Heart left ventricle (tissue), 16 donors: ENCODE measurements around the gene VWA3B. TPM values are rescaled to one million over a fixed set of nuclear protein-coding genes. Genes with fewer than 3 reads are reported as not detected.

ENCODE experiments used
- ATAC-seq, 4 donors: fragments of 200-7000 bp; cut with Tn5 transposase; one replicate each; pipeline ENCODE4 v1.9.1; 2020 to 2022; ENCODE audit warnings: moderate library complexity in 4 of 4, mild to moderate bottlenecking in 3 of 4, moderate number of reproducible peaks in 1 of 4
- DNase-seq, 5 donors: peaks; one replicate each; pipeline ENCODE4 v3.0.0-alpha.2; 2020
- H3K27ac ChIP-seq, 12 donors: fragments of 200-600 bp; sonication (generic) in 4 of 12; one replicate each; pipeline versions ENCODE4 v1.5.0 to v1.8.0; 2016 to 2022; ENCODE audit warnings: mild to moderate bottlenecking in 2 of 12
- H3K27me3 ChIP-seq, 9 donors: fragments of 200-600 bp; sonication (generic) in 2 of 9; one replicate each; pipeline versions ENCODE4 v1.5.1 to v1.8.0; 2016 to 2022; ENCODE audit warnings: mild to moderate bottlenecking in 3 of 9
- H3K36me3 ChIP-seq, 9 donors: fragments of 200-600 bp; sonication (generic) in 2 of 9; one replicate each; pipeline versions ENCODE4 v1.5.0 to v1.8.0; 2018 to 2022; ENCODE audit warnings: mild to moderate bottlenecking in 2 of 9
- H3K4me1 ChIP-seq, 12 donors: fragments of 200-600 bp; sonication (generic) in 4 of 12; one replicate each; pipeline versions ENCODE4 v1.5.0 to v1.8.0; 2016 to 2022; ENCODE audit warnings: mild to moderate bottlenecking in 3 of 12
- H3K4me3 ChIP-seq, 12 donors: fragments of 200-600 bp; sonication (generic) in 4 of 12; one replicate each; pipeline versions ENCODE4 v1.5.0 to v1.8.0; 2017 to 2022; ENCODE audit warnings: mild to moderate bottlenecking in 9 of 12, moderate library complexity in 4 of 12
- H3K9me3 ChIP-seq, 12 donors: fragments of 200-600 bp; sonication (generic) in 4 of 12; one replicate each; pipeline versions ENCODE4 v1.5.0 to v1.8.0; 2016 to 2022; ENCODE audit warnings: mild to moderate bottlenecking in 1 of 12
- POLR2A ChIP-seq, 2 donors: fragments of 450-650 bp; IDR thresholded peaks; one replicate each; pipeline ENCODE4 v1.6.1; 2017; ENCODE audit warnings: antibody characterized with exemption in 2 of 2, mild to moderate bottlenecking in 2 of 2, moderate library complexity in 2 of 2
- WGBS, 4 donors: extraction: QIAGEN DNeasy Blood & Tissue Kit in 2 of 4; methylation state at CpG; one replicate each; pipeline versions ENCODE4 v1.1.5 to v1.1.7; 2013 to 2018; 5-methylcytosine and 5-hydroxymethylcytosine counted together
- intact Hi-C, 10 donors: fragments of 100-400 bp; cut with DNase I; formaldehyde crosslinking; loops; one replicate each; pipeline versions ENCODE4 v1.11.1 to v1.14.2; 2022
- polyA plus RNA-seq, 2 donors: library from polyadenylated mRNA; stranded (reverse); fragments of 200-250 nt; gene quantifications; one replicate each; pipeline ENCODE4 v1.2.3, GENCODE V29; 2013
- total RNA-seq, 9 donors: library from RNA; depleted of rRNA in 2 of 9; stranded (reverse); fragments of >200 nt in 2 of 9; fragmentation: NEBNext Ultra II Directional in 3 of 9; extraction: Animal tissue kit (Norgen Biotek cat#: 25700) in 3 of 9; gene quantifications; one replicate each; pipeline versions ENCODE4 v1.1.0 to v1.2.4, GENCODE V29; 2016 to 2023
- TF ChIP-seq, protein P1 (sequence below), 12 donors: fragments of 200-600 bp; sonication (generic) in 4 of 12; IDR thresholded peaks; one replicate each; pipeline versions ENCODE4 v1.5.0 to v1.8.0; 2018 to 2022; ENCODE audit warnings: antibody characterized with exemption in 12 of 12, mild to moderate bottlenecking in 5 of 12
- donor health status: ischemic (EF 13 %, LVEDD 7.1; RV severe dilation, severe dysfunction).
- donor health status: healthy with polysubstance abuse.
- donor health status: DM: no; HTN: yes; CAD: no.
- donor health status: DM: no; HTN: no; CAD: no.
- donor health status: ischemic (EF 25% LVEDD 6.9; RV normal size, moderate dysfunction).
- donor health status: ischemic (EF 25% LVEDD 5.7; RV mildly dilated, moderate dysfunction).
- donor health status: healthy.
- donor health status: DM: yes; HTN: yes; CAD: no.
- donor health status: ischemic (EF 35%, LVEDD 5.7; RV mildly dilated, moderate dysfunction).
- donor health status: nonischemic (EF 11% LVEDD 7.7; RV severe dilation, severe dysfunction).
- donor health status: DM: yes; HTN: yes; CAD: no.
- donor health status: PGD.
- donor health status: ischemic (EF 29% LVEDD 5.4; RV normal size, mild dysfunction).
- donor health status: nonischemic (EF 23%, LVEDD 6.1; RV moderate dilation, normal function).

VWA3B gene
- total and polyA plus RNA-seq, 11 donors, result 0.11 to 0.61 (median 0.24) TPM; not detected in 1

GRCh38 chr2:98295275-98295674, 208.3 kb downstream of the VWA3B start:
- Histone ChIP-seq H3K27ac (no peak overlapping the region), H3K4me1 (no peaks in the 10 kb centered on the region), H3K4me3 (no peak overlapping the region), H3K36me3 (no peaks in the 10 kb centered on the region), H3K27me3 (no peaks in the 10 kb centered on the region), H3K9me3 (peaks cover 0 to 3% (median 0%) of the 10 kb centered on the region in 12 donors)
- WGBS, 4 donors, result 72 to 85% (median 76%) methylated on average over 5 of the region's 5 CpGs
- ATAC-seq (peak in 1 of 4 donors; percentile 11), DNase-seq (no peak)
- TF ChIP-seq, protein P1, sequence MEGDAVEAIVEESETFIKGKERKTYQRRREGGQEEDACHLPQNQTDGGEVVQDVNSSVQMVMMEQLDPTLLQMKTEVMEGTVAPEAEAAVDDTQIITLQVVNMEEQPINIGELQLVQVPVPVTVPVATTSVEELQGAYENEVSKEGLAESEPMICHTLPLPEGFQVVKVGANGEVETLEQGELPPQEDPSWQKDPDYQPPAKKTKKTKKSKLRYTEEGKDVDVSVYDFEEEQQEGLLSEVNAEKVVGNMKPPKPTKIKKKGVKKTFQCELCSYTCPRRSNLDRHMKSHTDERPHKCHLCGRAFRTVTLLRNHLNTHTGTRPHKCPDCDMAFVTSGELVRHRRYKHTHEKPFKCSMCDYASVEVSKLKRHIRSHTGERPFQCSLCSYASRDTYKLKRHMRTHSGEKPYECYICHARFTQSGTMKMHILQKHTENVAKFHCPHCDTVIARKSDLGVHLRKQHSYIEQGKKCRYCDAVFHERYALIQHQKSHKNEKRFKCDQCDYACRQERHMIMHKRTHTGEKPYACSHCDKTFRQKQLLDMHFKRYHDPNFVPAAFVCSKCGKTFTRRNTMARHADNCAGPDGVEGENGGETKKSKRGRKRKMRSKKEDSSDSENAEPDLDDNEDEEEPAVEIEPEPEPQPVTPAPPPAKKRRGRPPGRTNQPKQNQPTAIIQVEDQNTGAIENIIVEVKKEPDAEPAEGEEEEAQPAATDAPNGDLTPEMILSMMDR (IDR thresholded peaks at IDR 0.05), result no peak
- no peak for TF ChIP-seq POLR2A (IDR thresholded peaks at IDR 0.05)
- intact Hi-C loops, result no loop called here

GRCh38 chr2:98295721-98296414, 208.9 kb downstream of the VWA3B start:
- TF ChIP-seq POLR2A (IDR thresholded peaks at IDR 0.05), result no peak
- TF ChIP-seq, protein P1 (IDR thresholded peaks at IDR 0.05), result no peak
- intact Hi-C loops, result no loop called here
- Histone ChIP-seq H3K4me1 (no peaks in the 10 kb centered on the region), H3K9me3 (no peaks in the 10 kb centered on the region), H3K27me3 (no peaks in the 10 kb centered on the region), H3K36me3 (no peaks in the 10 kb centered on the region), H3K4me3 (no peak overlapping the region), H3K27ac (no peak overlapping the region)
- ATAC-seq (no peak), DNase-seq (no peak)
- WGBS, 4 donors, result 84 to 90% (median 87%) methylated on average over 9 of the region's 9 CpGs

GRCh38 chr2:98296440-98296839, 209.5 kb downstream of the VWA3B start:
- no peaks in the 10 kb centered on the region for H3K4me1 ChIP-seq
- intact Hi-C loops, result no loop called here
- no peaks in the 10 kb centered on the region for H3K27me3 ChIP-seq
- H3K4me3 ChIP-seq, result no peak overlapping the region
- ATAC-seq (no peak), DNase-seq (no peak)
- no peak overlapping the region for H3K27ac ChIP-seq
- 72 to 77% (median 76%) methylated on average over 7 of the region's 7 CpGs for WGBS, 4 donors
- TF ChIP-seq, protein P1 (IDR thresholded peaks at IDR 0.05), result no peak
- TF ChIP-seq POLR2A (IDR thresholded peaks at IDR 0.05), result no peak
- no peaks in the 10 kb centered on the region for H3K36me3 ChIP-seq
- H3K9me3 ChIP-seq, result no peaks in the 10 kb centered on the region

DNA sequence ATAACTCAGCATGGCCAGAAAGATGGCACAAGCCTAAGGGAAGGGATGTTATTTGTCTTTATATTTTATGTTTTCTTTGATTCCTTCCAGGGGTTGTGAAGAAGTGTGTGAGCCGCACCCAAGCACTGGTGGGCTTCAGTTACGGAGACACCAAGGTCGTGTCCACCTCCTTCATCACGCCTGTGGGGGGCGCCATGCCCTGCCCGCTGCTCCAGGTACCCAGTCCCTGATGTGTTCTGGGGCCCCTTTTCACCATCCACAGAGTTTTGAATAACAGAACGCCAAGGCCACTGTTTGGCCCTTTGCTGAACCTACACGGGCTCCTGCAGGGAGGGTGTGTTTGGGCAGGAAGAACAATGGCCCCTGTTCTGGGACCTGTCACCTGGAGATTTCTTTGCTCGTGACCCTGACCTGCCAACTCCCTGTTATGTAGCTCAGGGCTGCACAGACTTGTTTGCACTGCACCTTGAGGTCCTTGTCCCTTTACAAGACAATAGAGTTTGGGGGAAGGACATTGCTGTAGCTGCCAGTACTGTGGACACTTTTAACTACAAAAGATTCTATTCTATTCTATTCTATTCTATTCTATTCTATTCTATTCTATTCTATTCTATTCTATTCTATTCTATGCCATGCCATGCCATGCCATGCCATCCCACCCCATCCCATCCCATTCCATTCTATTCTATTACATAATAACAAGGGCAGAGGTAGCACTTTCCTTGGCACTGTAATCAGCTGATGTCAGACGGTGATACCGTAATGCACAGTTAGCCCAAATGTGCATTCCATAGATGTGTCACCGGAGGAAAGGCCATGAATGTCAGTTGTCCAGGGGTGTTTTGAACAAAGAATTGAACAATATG, 211.1 kb downstream of the VWA3B start:
- Histone ChIP-seq H3K9me3 (no peaks in the 10 kb centered on the region), H3K4me1 (no peaks in the 10 kb centered on the region), H3K4me3 (no peak overlapping the region), H3K27me3 (no peaks in the 10 kb centered on the region), H3K27ac (no peak overlapping the region), H3K36me3 (no peaks in the 10 kb centered on the region)
- TF ChIP-seq, protein P1 (IDR thresholded peaks at IDR 0.05), result no peak
- no peak for TF ChIP-seq POLR2A (IDR thresholded peaks at IDR 0.05)
- ATAC-seq (no peak), DNase-seq (no peak)
- WGBS, 4 donors, result 68 to 75% (median 72%) methylated on average over 11 to 12 of the region's 12 CpGs
- intact Hi-C loops, result no loop called here
